Mesendoderm (in vitro differentiated cells): ENCODE results near the gene RAET1E.
"Not testable (repeated sequence)": the region's sequence is repeated elsewhere in the genome, so short reads cannot be mapped to it uniquely, and the experiment has no call there.

Source experiments
- DNase-seq: peaks from one replicate; pipeline ENCODE4 v3.0.0; 2013
- H2AK5ac ChIP-seq: 2 replicates; pipeline ENCODE4 v1.6.1; 2013; ENCODE audit warnings: low read length, inconsistent platforms
- H2BK120ac ChIP-seq: 2 replicates; pipeline ENCODE4 v1.6.1; 2013; ENCODE audit warnings: low read depth, mild to moderate bottlenecking, low read length, moderate library complexity, mixed read lengths
- H2BK15ac ChIP-seq: replicated peaks from 2 replicates; pipeline ENCODE4 v1.6.1; 2013; ENCODE audit warnings: low read depth, mild to moderate bottlenecking, moderate library complexity
- H2BK5ac ChIP-seq: 2 replicates; pipeline ENCODE4 v1.6.1; 2013; ENCODE audit warnings: low read length, inconsistent platforms
- H3K18ac ChIP-seq: 2 replicates; pipeline ENCODE4 v1.6.1; 2013; ENCODE audit warnings: mild to moderate bottlenecking, low read length, mixed read lengths
- H3K23ac ChIP-seq: one replicate; pipeline ENCODE4 v1.6.1; 2013; ENCODE audit warnings: low read length
- H3K27ac ChIP-seq: 2 replicates; pipeline ENCODE4 v1.5.1; 2013; ENCODE audit warnings: low read depth, mild to moderate bottlenecking, inconsistent platforms, low read length, moderate library complexity
- H3K27me3 ChIP-seq: 2 replicates; pipeline ENCODE4 v1.6.1; 2013; ENCODE audit warnings: low read length, control low read depth, mild to moderate bottlenecking, inconsistent platforms; ENCODE audit not compliant: insufficient read depth, poor library complexity
- H3K36me3 ChIP-seq: 2 replicates; pipeline ENCODE4 v1.6.1; 2013; ENCODE audit warnings: low read length, inconsistent platforms; ENCODE audit not compliant: control insufficient read depth, insufficient read depth
- H3K4ac ChIP-seq: one replicate; pipeline ENCODE4 v1.6.1; 2013; ENCODE audit warnings: low read depth, mild to moderate bottlenecking, low read length, moderate library complexity
- H3K4me1 ChIP-seq: 2 replicates; pipeline ENCODE4 v1.6.1; 2013; ENCODE audit warnings: low read depth, low read length, inconsistent platforms; ENCODE audit not compliant: control insufficient read depth
- H3K4me2 ChIP-seq: 2 replicates; pipeline ENCODE4 v1.6.1; 2013; ENCODE audit warnings: low read length
- H3K4me3 ChIP-seq: 2 replicates; pipeline ENCODE4 v1.5.1; 2013; ENCODE audit warnings: mild to moderate bottlenecking, low read length
- H3K56ac ChIP-seq: one replicate; pipeline ENCODE4 v1.6.1; 2013; ENCODE audit warnings: low read length
- H3K79me1 ChIP-seq: 2 replicates; pipeline ENCODE4 v1.6.1; 2013; ENCODE audit warnings: low read length, inconsistent platforms
- H3K79me2 ChIP-seq: 2 replicates; pipeline ENCODE4 v1.6.1; 2013; ENCODE audit warnings: mild to moderate bottlenecking, low read length; ENCODE audit not compliant: control insufficient read depth, insufficient read depth
- H3K9ac ChIP-seq: 2 replicates; pipeline ENCODE4 v1.6.1; 2013; ENCODE audit warnings: low read length, inconsistent platforms
- H4K5ac ChIP-seq: one replicate; pipeline ENCODE4 v1.6.1; 2013; ENCODE audit warnings: low read length
- H4K8ac ChIP-seq: one replicate; pipeline ENCODE4 v1.6.1; 2013; ENCODE audit warnings: low read depth, mild to moderate bottlenecking, control low read depth, low read length, moderate library complexity
- WGBS: extraction: QIAGEN DNeasy Blood & Tissue Kit; methylation state at CpG from one replicate; pipeline ENCODE4 v1.1.7; 2013; ENCODE audit warnings: low lambda C conversion rate, missing lambda C conversion rate; ENCODE audit not compliant: insufficient coverage; ENCODE audit errors: extremely low coverage; 5-methylcytosine and 5-hydroxymethylcytosine counted together

Gene RAET1E

GRCh38 chr6:149855040-149855654, 42.8 kb downstream of the RAET1E start:
- Histone ChIP-seq H3K4me1 (no peaks in the 10 kb centered on the region), H3K9ac (no peak overlapping the region)
- DNase-seq, result no peak

GRCh38 chr6:149854532-149854931, 43.4 kb downstream of the RAET1E start:
- no peak overlapping the region for H4K8ac ChIP-seq
- DNase-seq, result no peak
- no peak overlapping the region for H4K5ac ChIP-seq
- no peak overlapping the region for H3K18ac ChIP-seq
- H2BK15ac ChIP-seq, result no peak overlapping the region
- no peak overlapping the region for H3K23ac ChIP-seq
- H2BK5ac ChIP-seq, result no peak overlapping the region
- H3K9ac ChIP-seq, result no peak overlapping the region
- H3K27me3 ChIP-seq, result no peaks in the 10 kb centered on the region
- no peaks in the 10 kb centered on the region for H3K79me2 ChIP-seq
- H3K36me3 ChIP-seq, result no peaks in the 10 kb centered on the region
- H2AK5ac ChIP-seq, result no peak overlapping the region
- WGBS, result no CpG with 5 or more reads among the region's 6 CpGs
- no peak overlapping the region for H2BK120ac ChIP-seq
- H3K4ac ChIP-seq, result no peak overlapping the region
- H3K79me1 ChIP-seq, result no peaks in the 10 kb centered on the region
- no peak overlapping the region for H3K27ac ChIP-seq
- H3K4me2 ChIP-seq, result no peak overlapping the region
- H3K4me1 ChIP-seq, result no peaks in the 10 kb centered on the region
- no peak overlapping the region for H3K4me3 ChIP-seq
- H3K56ac ChIP-seq, result peak overlapping the region; percentile 7

More at GRCh38 chr6:149855040-149855654, 42.8 kb downstream of the RAET1E start:
- no peak overlapping the region for H2AK5ac ChIP-seq
- no peak overlapping the region for H2BK120ac ChIP-seq
- no peak overlapping the region for H2BK15ac ChIP-seq
- no peaks in the 10 kb centered on the region for H3K79me2 ChIP-seq
- H3K4me2 ChIP-seq, result no peak overlapping the region
- H3K27me3 ChIP-seq, result no peaks in the 10 kb centered on the region
- no peak overlapping the region for H4K5ac ChIP-seq
- no peak overlapping the region for H3K18ac ChIP-seq
- H3K56ac ChIP-seq, result no peak overlapping the region
- WGBS, result no CpG with 5 or more reads among the region's 5 CpGs
- H3K4ac ChIP-seq, result no peak overlapping the region
- no peaks in the 10 kb centered on the region for H3K36me3 ChIP-seq
- no peak overlapping the region for H3K27ac ChIP-seq
- no peaks in the 10 kb centered on the region for H3K79me1 ChIP-seq
- no peak overlapping the region for H4K8ac ChIP-seq
- H2BK5ac ChIP-seq, result no peak overlapping the region
- no peak overlapping the region for H3K4me3 ChIP-seq
- no peak overlapping the region for H3K23ac ChIP-seq

- H3K56ac ChIP-seq, H3K9ac ChIP-seq, H3K4me3 ChIP-seq, H3K4me1 ChIP-seq, H3K27ac ChIP-seq, H3K4ac ChIP-seq, H2BK5ac ChIP-seq, H3K79me1 ChIP-seq, H3K18ac ChIP-seq, H3K79me2 ChIP-seq, H3K23ac ChIP-seq, H2BK15ac ChIP-seq, H3K27me3 ChIP-seq, H4K8ac ChIP-seq, H3K36me3 ChIP-seq, H2AK5ac ChIP-seq, H4K5ac ChIP-seq, DNase-seq, H3K4me2 ChIP-seq, H2BK120ac ChIP-seq: not testable (repeated sequence)
- no CpG with 5 or more reads among the region's 4 CpGs for WGBS
Observed at GRCh38 chr6:149854017-149854416, 43.9 kb downstream of the RAET1E start.

GRCh38 chr6:149852881-149853280, 45.0 kb downstream of the RAET1E start:
- Histone ChIP-seq H3K9ac (no peak overlapping the region), H3K4ac (no peak overlapping the region), H3K79me2 (no peaks in the 10 kb centered on the region), H3K27ac (no peak overlapping the region), H3K27me3 (no peaks in the 10 kb centered on the region), H2AK5ac (no peak overlapping the region), H3K4me3 (no peak overlapping the region), H3K36me3 (no peaks in the 10 kb centered on the region), H3K23ac (no peak overlapping the region), H3K18ac (no peak overlapping the region), H3K79me1 (no peaks in the 10 kb centered on the region), H2BK15ac (no peak overlapping the region), H3K56ac (no peak overlapping the region), H4K8ac (no peak overlapping the region), H4K5ac (no peak overlapping the region), H3K4me2 (no peak overlapping the region), H2BK5ac (no peak overlapping the region), H3K4me1 (no peaks in the 10 kb centered on the region), H2BK120ac (no peak overlapping the region)
- no peak for DNase-seq
- no CpG with 5 or more reads among the region's 12 CpGs for WGBS

- no CpG with 5 or more reads among the region's 6 CpGs for WGBS
- H3K27ac ChIP-seq, result no peak overlapping the region
- H3K4me2 ChIP-seq, result no peak overlapping the region
- H3K79me2 ChIP-seq, result no peaks in the 10 kb centered on the region
- H4K8ac ChIP-seq, result no peak overlapping the region
- no peak overlapping the region for H2BK5ac ChIP-seq
- DNase-seq, result peak; percentile 46
- H3K4me1 ChIP-seq, result no peaks in the 10 kb centered on the region
- H3K27me3 ChIP-seq, result no peaks in the 10 kb centered on the region
- no peak overlapping the region for H3K9ac ChIP-seq
- no peak overlapping the region for H3K56ac ChIP-seq
- no peak overlapping the region for H4K5ac ChIP-seq
- no peak overlapping the region for H3K23ac ChIP-seq
- no peak overlapping the region for H2BK15ac ChIP-seq
- H3K4ac ChIP-seq, result no peak overlapping the region
- H2AK5ac ChIP-seq, result no peak overlapping the region
- no peaks in the 10 kb centered on the region for H3K79me1 ChIP-seq
- no peak overlapping the region for H3K4me3 ChIP-seq
- H3K18ac ChIP-seq, result no peak overlapping the region
- H2BK120ac ChIP-seq, result no peak overlapping the region
- no peaks in the 10 kb centered on the region for H3K36me3 ChIP-seq
Observed at GRCh38 chr6:149852180-149852579, 45.7 kb downstream of the RAET1E start.

GRCh38 chr6:149851461-149852110, 46.3 kb downstream of the RAET1E start:
- H3K23ac ChIP-seq, result no peak overlapping the region
- no peak overlapping the region for H2BK5ac ChIP-seq
- H2AK5ac ChIP-seq, result no peak overlapping the region
- H3K18ac ChIP-seq, result no peak overlapping the region
- H3K4me2 ChIP-seq, result no peak overlapping the region
- no peaks in the 10 kb centered on the region for H3K36me3 ChIP-seq
- H3K56ac ChIP-seq, result no peak overlapping the region
- H3K27ac ChIP-seq, result no peak overlapping the region
- no peak overlapping the region for H2BK15ac ChIP-seq
- H3K79me2 ChIP-seq, result no peaks in the 10 kb centered on the region
- no peaks in the 10 kb centered on the region for H3K27me3 ChIP-seq
- H3K4me3 ChIP-seq, result no peak overlapping the region
- H3K4me1 ChIP-seq, result no peaks in the 10 kb centered on the region
- no peak overlapping the region for H4K5ac ChIP-seq
- H3K4ac ChIP-seq, result no peak overlapping the region
- H3K79me1 ChIP-seq, result no peaks in the 10 kb centered on the region
- WGBS, result no CpG with 5 or more reads among the region's 5 CpGs
- DNase-seq, result no peak
- H4K8ac ChIP-seq, result no peak overlapping the region
- no peak overlapping the region for H2BK120ac ChIP-seq
- no peak overlapping the region for H3K9ac ChIP-seq
